Measurements from ENCODE around the gene CACNG8. TPM values are rescaled to one million over a fixed set of nuclear protein-coding genes. Genes with fewer than 3 reads are reported as not detected.

The CACNG8 gene
- total RNA-seq, 2 experiments from 2014 or later, result not detected

- no peaks in the 10 kb centered on the region for H3K9me3 Mint-ChIP-seq
- H3K27me3 Mint-ChIP-seq (ENCODE audit: low read depth), result peaks cover 29% of the 10 kb centered on the region
- CTCF ChIA-PET, result interaction anchor here (0.5 kb wide), 1 partner anchor 121 kb away, joined by 3 read pairs; no protein-coding TSS in a partner anchor
- no peak overlapping the region for H3K27ac Mint-ChIP-seq
- no peaks in the 10 kb centered on the region for H3K36me3 Mint-ChIP-seq (ENCODE audit: low read depth)
- no peaks in the 10 kb centered on the region for H3K4me1 Mint-ChIP-seq (ENCODE audit: low read depth)
- H3K4me3 Mint-ChIP-seq, result no peak overlapping the region
- intact Hi-C loops (cut with micrococcal nuclease), result no loop called here
- no peak for DNase-seq
Observed at GRCh38 chr19:53951436-53951835, 11.3 kb upstream of the CACNG8 start.

GRCh38 chr19:53951947-53952346, 10.8 kb upstream of the CACNG8 start:
- H3K9me3 Mint-ChIP-seq, result no peaks in the 10 kb centered on the region
- peaks cover 30% of the 10 kb centered on the region for H3K27me3 Mint-ChIP-seq (ENCODE audit: low read depth)
- no peaks in the 10 kb centered on the region for H3K4me1 Mint-ChIP-seq (ENCODE audit: low read depth)
- intact Hi-C loops (cut with micrococcal nuclease), result no loop called here
- H3K4me3 Mint-ChIP-seq, result no peak overlapping the region
- CTCF ChIA-PET, result interaction anchor here (0.5 kb wide), 1 partner anchor 120 kb away, joined by 3 read pairs; no protein-coding TSS in a partner anchor
- no peak for DNase-seq
- no peak overlapping the region for H3K27ac Mint-ChIP-seq
- H3K36me3 Mint-ChIP-seq (ENCODE audit: low read depth), result no peaks in the 10 kb centered on the region

GRCh38 chr19:53953383-53953782, 9.4 kb upstream of the CACNG8 start:
- H3K4me1 Mint-ChIP-seq (ENCODE audit: low read depth), result no peaks in the 10 kb centered on the region
- CTCF ChIA-PET, result no interaction called here
- H3K27ac Mint-ChIP-seq, result no peak overlapping the region
- H3K36me3 Mint-ChIP-seq (ENCODE audit: low read depth), result no peaks in the 10 kb centered on the region
- no peaks in the 10 kb centered on the region for H3K9me3 Mint-ChIP-seq
- peaks cover 36% of the 10 kb centered on the region for H3K27me3 Mint-ChIP-seq (ENCODE audit: low read depth)
- intact Hi-C loops (cut with micrococcal nuclease), result no loop called here
- no peak for DNase-seq
- no peak overlapping the region for H3K4me3 Mint-ChIP-seq

- Mint-ChIP-seq H3K4me3 (no peak overlapping the region), H3K27me3 (ENCODE audit: low read depth) (peaks cover 52% of the 10 kb centered on the region), H3K9me3 (no peaks in the 10 kb centered on the region), H3K4me1 (ENCODE audit: low read depth) (peaks cover 8% of the 10 kb centered on the region), H3K27ac (no peak overlapping the region), H3K36me3 (ENCODE audit: low read depth) (no peaks in the 10 kb centered on the region)
- no peak for DNase-seq
- CTCF ChIA-PET, result no interaction called here
- intact Hi-C loops (cut with micrococcal nuclease), result no loop called here
Observed at GRCh38 chr19:53957448-53958167, 5.1 kb upstream of the CACNG8 start.

GRCh38 chr19:53958168-53958571, 4.6 kb upstream of the CACNG8 start:
- CTCF ChIA-PET, result no interaction called here
- H3K27me3 Mint-ChIP-seq (ENCODE audit: low read depth), result peaks cover 52% of the 10 kb centered on the region
- no peak for DNase-seq
- peaks cover 8% of the 10 kb centered on the region for H3K4me1 Mint-ChIP-seq (ENCODE audit: low read depth)
- H3K27ac Mint-ChIP-seq, result no peak overlapping the region
- no peaks in the 10 kb centered on the region for H3K9me3 Mint-ChIP-seq
- intact Hi-C loops (cut with micrococcal nuclease), result no loop called here
- no peak overlapping the region for H3K4me3 Mint-ChIP-seq
- no peaks in the 10 kb centered on the region for H3K36me3 Mint-ChIP-seq (ENCODE audit: low read depth)

GRCh38 chr19:53958823-53959757, 3.6 kb upstream of the CACNG8 start:
- Mint-ChIP-seq H3K4me1 (ENCODE audit: low read depth) (peaks cover 8% of the 10 kb centered on the region), H3K27ac (no peak overlapping the region), H3K9me3 (no peaks in the 10 kb centered on the region), H3K36me3 (ENCODE audit: low read depth) (no peaks in the 10 kb centered on the region), H3K27me3 (ENCODE audit: low read depth) (peaks cover 56% of the 10 kb centered on the region), H3K4me3 (no peak overlapping the region)
- no peak for DNase-seq
- CTCF ChIA-PET, result no interaction called here
- intact Hi-C loops (cut with micrococcal nuclease), result no loop called here

GRCh38 chr19:53960187-53960586, 2.5 kb upstream of the CACNG8 start:
- H3K9me3 Mint-ChIP-seq, result no peaks in the 10 kb centered on the region
- CTCF ChIA-PET, result no interaction called here
- intact Hi-C loops (cut with micrococcal nuclease), result no loop called here
- H3K27ac Mint-ChIP-seq, result no peak overlapping the region
- H3K4me3 Mint-ChIP-seq, result no peak overlapping the region
- DNase-seq, result no peak
- no peaks in the 10 kb centered on the region for H3K36me3 Mint-ChIP-seq (ENCODE audit: low read depth)
- peaks cover 60% of the 10 kb centered on the region for H3K27me3 Mint-ChIP-seq (ENCODE audit: low read depth)
- peaks cover 8% of the 10 kb centered on the region for H3K4me1 Mint-ChIP-seq (ENCODE audit: low read depth)

- Mint-ChIP-seq H3K4me1 (ENCODE audit: low read depth) (peaks cover 8% of the 10 kb centered on the region), H3K36me3 (ENCODE audit: low read depth) (no peaks in the 10 kb centered on the region), H3K27me3 (ENCODE audit: low read depth) (peaks cover 63% of the 10 kb centered on the region), H3K27ac (no peak overlapping the region), H3K4me3 (no peak overlapping the region), H3K9me3 (no peaks in the 10 kb centered on the region)
- intact Hi-C loops (cut with micrococcal nuclease), result no loop called here
- CTCF ChIA-PET, result interaction anchor here (0.6 kb wide), 1 partner anchor 1478 kb away, joined by 3 read pairs; no protein-coding TSS in a partner anchor
- no peak for DNase-seq
Observed at GRCh38 chr19:53960886-53961285, 1.9 kb upstream of the CACNG8 start.

GRCh38 chr19:53961523-53962356, 997 bp upstream of the CACNG8 start:
- peaks cover 68% of the 10 kb centered on the region for H3K27me3 Mint-ChIP-seq (ENCODE audit: low read depth)
- H3K4me3 Mint-ChIP-seq, result no peak overlapping the region
- no peak overlapping the region for H3K27ac Mint-ChIP-seq
- H3K4me1 Mint-ChIP-seq (ENCODE audit: low read depth), result peaks cover 8% of the 10 kb centered on the region
- H3K36me3 Mint-ChIP-seq (ENCODE audit: low read depth), result no peaks in the 10 kb centered on the region
- intact Hi-C loops (cut with micrococcal nuclease), result no loop called here
- no peaks in the 10 kb centered on the region for H3K9me3 Mint-ChIP-seq
- DNase-seq, result no peak
- CTCF ChIA-PET, result interaction anchor here (0.6 kb wide), 1 partner anchor 1478 kb away, joined by 3 read pairs; no protein-coding TSS in a partner anchor

- intact Hi-C loops (cut with micrococcal nuclease), result no loop called here
- Mint-ChIP-seq H3K4me3 (no peak overlapping the region), H3K27me3 (ENCODE audit: low read depth) (peaks cover 56% of the 10 kb centered on the region), H3K27ac (no peak overlapping the region), H3K9me3 (no peaks in the 10 kb centered on the region), H3K4me1 (ENCODE audit: low read depth) (peaks cover 5% of the 10 kb centered on the region), H3K36me3 (ENCODE audit: low read depth) (no peaks in the 10 kb centered on the region)
- DNase-seq, result no peak
- CTCF ChIA-PET, result no interaction called here
Observed at GRCh38 chr19:53965091-53965490, 2.4 kb downstream of the CACNG8 start.

GRCh38 chr19:53966931-53967330, 4.2 kb downstream of the CACNG8 start:
- Mint-ChIP-seq H3K4me1 (ENCODE audit: low read depth) (peaks cover under 1% of the 10 kb centered on the region), H3K9me3 (no peaks in the 10 kb centered on the region), H3K27ac (no peak overlapping the region), H3K27me3 (ENCODE audit: low read depth) (peaks cover 42% of the 10 kb centered on the region), H3K4me3 (no peak overlapping the region), H3K36me3 (ENCODE audit: low read depth) (no peaks in the 10 kb centered on the region)
- intact Hi-C loops (cut with micrococcal nuclease), result no loop called here
- DNase-seq, result no peak
- CTCF ChIA-PET, result interaction anchor here (0.6 kb wide), 2 partner anchors 106 to 121 kb away, joined by 3 to 5 read pairs; no protein-coding TSS in a partner anchor

- CTCF ChIA-PET, result no interaction called here
- H3K27ac Mint-ChIP-seq, result no peak overlapping the region
- peaks cover 33% of the 10 kb centered on the region for H3K27me3 Mint-ChIP-seq (ENCODE audit: low read depth)
- H3K36me3 Mint-ChIP-seq (ENCODE audit: low read depth), result no peaks in the 10 kb centered on the region
- H3K9me3 Mint-ChIP-seq, result no peaks in the 10 kb centered on the region
- intact Hi-C loops (cut with micrococcal nuclease), result no loop called here
- no peak for DNase-seq
- no peak overlapping the region for H3K4me3 Mint-ChIP-seq
- no peaks in the 10 kb centered on the region for H3K4me1 Mint-ChIP-seq (ENCODE audit: low read depth)
Observed at GRCh38 chr19:53969366-53969765, 6.6 kb downstream of the CACNG8 start.
